ENCODE results near the gene NUMA1. TPM values are rescaled to one million over a fixed set of nuclear protein-coding genes. Genes with fewer than 3 reads are reported as not detected.

The NUMA1 gene
- total and polyA plus RNA-seq, 2 of the 8 experiments (the other 6 are each of a cell fraction or from before 2014, with no cell fraction given): 101 to 107 TPM

DNA sequence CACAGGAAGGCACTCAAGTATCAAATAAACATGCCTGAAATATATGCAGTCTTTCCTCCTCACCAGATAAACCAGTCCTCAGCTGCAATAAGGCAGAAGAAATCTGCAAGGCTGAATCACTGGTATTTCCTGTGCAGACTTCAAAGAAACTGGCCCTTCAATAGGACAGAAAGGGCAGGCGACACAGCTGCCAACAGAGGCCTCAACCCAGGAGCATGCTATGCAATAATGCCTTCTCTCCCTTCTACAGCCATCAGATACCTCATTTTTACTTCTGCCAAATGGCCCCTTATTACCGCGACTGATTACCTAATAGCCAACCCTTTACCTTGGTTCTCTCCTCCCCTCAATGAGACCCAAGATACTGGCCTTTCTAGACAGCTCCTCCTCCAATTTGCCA lies 8.0 kb downstream of the NUMA1 start (continued):
- no peak for TF ChIP-seq RNF2 (IDR thresholded peaks at IDR 0.05; ENCODE audit: borderline replicate concordance, low read depth, low read length, missing control alignments, poor library complexity, severe bottlenecking)
